ENCODE data around the gene GABBR2.

DNA sequence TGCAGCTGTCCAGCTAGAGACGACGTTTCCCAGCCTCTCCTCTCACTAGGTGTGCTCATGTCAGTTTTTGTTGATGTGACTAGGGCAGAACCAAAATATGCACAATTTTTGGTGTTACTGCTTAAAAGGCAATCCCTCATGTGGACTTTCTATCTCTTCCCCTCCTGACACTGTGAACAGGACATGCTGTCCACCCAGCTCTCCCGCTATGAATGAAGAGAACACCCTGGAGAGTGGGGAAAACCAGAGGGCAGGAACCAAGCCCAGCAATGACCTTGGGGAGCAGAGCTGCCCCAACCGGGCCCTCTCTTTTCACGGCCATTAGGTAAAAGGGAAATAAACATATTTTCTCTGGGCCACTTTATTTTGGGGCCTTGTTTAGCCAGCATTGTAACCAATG is 406.6 kb downstream of the GABBR2 start:
- TF ChIP-seq CTCF (IDR thresholded peaks at IDR 0.05): no peak
- no peak for TF ChIP-seq EP300 (IDR thresholded peaks at IDR 0.05)
- no peak for TF ChIP-seq POLR2A (IDR thresholded peaks at IDR 0.05)
- no peak for TF ChIP-seq POLR2AphosphoS5 (IDR thresholded peaks at IDR 0.05)

Data from suprapubic skin (tissue), 4 donors.